IPS-NIHi11 (cell line): Measurements from ENCODE around the gene POLDIP2.

Experiments used
- DNase-seq: peaks from one replicate; pipeline ENCODE4 v3.0.0; 2012; ENCODE audit warnings: mixed read lengths, low spot score

The POLDIP2 gene

DNA sequence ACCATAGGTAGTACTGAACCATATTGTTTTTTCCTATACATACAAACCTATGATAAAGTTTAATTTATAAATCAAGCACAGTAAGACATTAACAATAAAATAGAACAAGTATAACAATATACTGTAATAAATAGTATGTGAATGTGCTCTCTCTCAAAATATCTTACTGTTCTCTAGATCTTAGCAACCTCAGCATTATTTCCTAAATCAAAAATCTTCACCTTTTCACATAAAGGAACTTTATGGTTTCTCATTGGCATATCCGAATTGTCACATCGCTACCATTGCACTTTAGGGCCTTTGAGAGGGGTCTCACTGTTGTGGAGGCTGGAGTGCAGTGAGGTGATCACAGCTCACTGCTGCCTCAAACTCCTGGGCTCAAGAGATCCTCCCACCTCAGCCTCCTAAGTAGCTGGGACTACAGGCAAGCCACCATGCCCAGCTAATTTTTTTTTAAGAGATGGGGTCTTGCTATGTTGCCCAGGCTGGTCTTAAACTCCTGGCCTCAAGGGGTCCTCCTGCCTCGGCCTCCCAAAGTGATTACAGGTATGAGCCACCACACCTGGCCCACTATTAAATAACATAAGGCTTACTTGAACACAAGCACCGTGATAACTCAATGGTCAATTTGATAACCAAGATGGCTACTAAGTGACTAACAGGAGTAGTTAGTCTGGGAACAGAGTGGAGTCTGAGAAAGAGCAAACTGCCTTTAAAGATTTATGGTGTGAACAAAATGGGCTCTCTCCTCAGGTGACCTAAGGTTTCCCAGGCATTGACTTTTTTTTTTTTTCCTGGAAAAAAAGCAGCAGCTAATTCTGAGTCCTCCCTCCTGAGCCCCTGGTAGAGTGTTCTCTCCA lies 41.3 kb downstream of the POLDIP2 start:
- no peak for DNase-seq

DNA sequence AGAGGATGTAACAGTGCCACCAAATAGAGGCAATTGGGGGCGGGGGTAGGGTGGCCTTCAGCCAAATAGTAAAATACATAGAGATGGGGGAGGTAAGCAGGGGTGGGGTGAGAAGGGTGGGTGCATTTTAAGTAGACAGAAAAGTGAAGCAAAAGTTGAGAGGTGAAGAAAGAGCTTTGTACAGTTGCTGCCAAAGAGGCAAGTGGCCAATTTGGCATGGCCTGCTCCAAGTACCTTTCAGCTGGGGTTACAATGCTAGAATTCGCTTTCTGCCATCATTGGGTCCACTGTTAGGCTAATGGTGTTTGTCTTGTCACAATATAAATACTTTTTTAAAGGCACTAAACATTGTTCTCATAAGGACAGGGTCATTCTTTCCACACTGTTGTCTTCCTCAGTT lies 43.5 kb downstream of the POLDIP2 start:
- DNase-seq, result no peak

DNA sequence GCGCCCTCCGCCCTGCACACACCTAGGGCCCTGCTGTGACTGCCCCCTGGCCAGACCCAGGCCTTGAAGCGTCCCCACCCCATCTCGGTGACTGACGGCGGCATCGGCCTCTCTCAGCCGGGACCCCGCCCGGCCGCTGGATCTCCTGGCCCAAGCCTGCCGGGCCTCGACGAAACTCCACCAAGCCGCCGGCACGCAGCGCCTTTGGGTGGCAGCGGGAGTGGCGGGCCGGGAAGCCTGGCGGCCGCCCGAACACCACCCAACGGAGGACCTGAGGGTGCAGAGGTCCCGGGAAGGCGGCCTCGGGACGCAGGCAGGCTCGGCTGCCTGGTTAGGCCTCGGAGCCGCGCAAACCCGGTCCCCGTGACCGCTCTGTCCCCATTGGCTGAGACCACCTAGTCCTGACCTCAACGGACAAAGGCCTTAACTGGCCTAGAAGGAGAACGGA lies 50.3 kb downstream of the POLDIP2 start:
- DNase-seq, result peak; percentile 13

DNA sequence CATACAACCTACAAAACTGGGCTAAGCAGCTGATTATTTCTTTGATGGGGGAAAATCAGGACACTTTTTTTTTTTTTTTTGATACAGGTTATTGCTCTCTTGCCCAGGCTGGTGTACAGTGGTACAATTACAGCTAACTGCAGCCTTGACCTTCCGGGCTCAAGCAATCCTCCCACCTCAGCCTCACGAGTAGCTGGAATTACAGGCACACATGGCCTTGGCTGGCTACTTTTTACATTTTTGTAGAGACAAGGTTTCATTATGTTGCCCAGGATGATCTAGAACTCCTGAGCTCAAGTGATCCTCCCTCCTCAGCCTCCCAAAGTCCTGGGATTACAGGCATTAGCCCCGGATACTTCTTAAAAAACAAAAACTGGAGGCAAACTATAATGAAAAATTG lies 58.9 kb downstream of the POLDIP2 start:
- DNase-seq, result no peak
